HL-60 (cell line): ENCODE results near the gene EEF1A2.

Experiments
- CTCF ChIP-seq: IDR thresholded peaks from one replicate; pipeline ENCODE4 v1.5.1; 2011; ENCODE audit warnings: low read length, control low read depth, inconsistent platforms; ENCODE audit not compliant: insufficient read depth
- GABPA ChIP-seq: IDR thresholded peaks from 2 replicates; pipeline ENCODE4 v1.6.1; 2012; ENCODE audit warnings: low read depth
- POLR2AphosphoS5 ChIP-seq: IDR thresholded peaks from 2 replicates; pipeline ENCODE4 v1.6.1; 2012; ENCODE audit warnings: low read depth
- REST ChIP-seq: IDR thresholded peaks from 2 replicates; pipeline ENCODE4 v1.6.1; 2012; ENCODE audit warnings: low read depth; ENCODE audit not compliant: insufficient replicate concordance
- SPI1 ChIP-seq: IDR thresholded peaks from 2 replicates; pipeline ENCODE4 v1.6.1; 2012; ENCODE audit warnings: low read depth, mild to moderate bottlenecking, borderline replicate concordance

GRCh38 chr20:63490416-63490815, 8.5 kb downstream of the EEF1A2 start:
- TF ChIP-seq REST (no peak), CTCF (no peak), POLR2AphosphoS5 (no peak), SPI1 (no peak), GABPA (no peak)
